Measurements from ENCODE around the gene DNAJC16. TPM values are rescaled to one million over a fixed set of nuclear protein-coding genes. Genes with fewer than 3 reads are reported as not detected.

Gene DNAJC16
- total and polyA plus RNA-seq, 9 of the 15 experiments (the other 6 are each of a cell fraction or from before 2014, with no cell fraction given) = 6.9 to 16.8 (median 12.8) TPM

DNA sequence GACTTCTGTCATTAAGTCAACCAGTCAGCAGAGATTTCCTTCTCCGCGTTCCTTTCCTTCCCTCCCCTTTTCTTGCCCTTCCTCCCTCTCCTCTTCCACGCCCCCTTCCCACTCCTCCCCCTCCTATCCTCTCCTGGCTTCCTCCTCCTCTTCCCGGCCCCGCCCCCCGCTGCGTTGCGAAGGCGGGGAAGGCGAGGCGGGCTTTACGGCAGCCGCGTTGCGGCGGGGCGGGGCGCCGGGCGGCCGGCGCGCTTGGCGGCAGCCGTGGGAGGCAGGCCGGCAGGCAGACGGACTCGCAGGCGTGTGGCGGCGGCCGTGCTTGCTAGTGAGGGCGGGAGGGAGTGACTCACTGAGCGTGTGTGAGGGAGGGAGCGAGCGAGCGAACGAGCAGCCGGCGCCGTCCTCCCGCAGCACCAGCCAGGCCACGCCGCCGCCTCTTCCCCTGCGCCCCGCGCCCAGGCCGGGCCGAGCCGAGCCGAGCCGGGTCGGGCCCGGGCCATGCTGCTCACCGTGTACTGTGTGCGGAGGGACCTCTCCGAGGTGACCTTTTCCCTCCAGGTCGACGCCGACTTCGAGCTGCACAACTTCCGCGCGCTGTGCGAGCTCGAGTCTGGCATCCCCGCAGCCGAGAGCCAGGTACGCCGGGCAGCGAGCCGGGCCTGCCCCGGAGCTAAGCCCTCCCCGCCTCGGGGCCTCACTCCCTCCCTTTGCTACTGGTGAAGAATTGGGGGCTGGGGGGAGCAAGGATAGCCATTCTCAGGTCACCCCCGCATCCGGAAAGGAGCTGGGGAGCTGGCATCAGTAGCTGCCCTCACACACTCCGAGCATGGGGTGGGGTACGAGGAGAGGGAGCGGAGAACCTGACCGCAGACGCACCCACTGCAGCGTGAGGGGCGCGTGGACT is 90.8 kb downstream of the DNAJC16 start, which contains the start of gene DDI2 (continued):
- TF ChIP-seq MYC (IDR thresholded peaks at IDR 0.05; ENCODE audit: low read depth, low read length) (peak; percentile 89), MYC (CRISPR knock-in tag; IDR thresholded peaks at IDR 0.05; ENCODE audit: borderline replicate concordance, low read depth) (no peak; the same call in 1 of the 2 replicates), CTBP1 (IDR thresholded peaks at IDR 0.05; ENCODE audit: borderline replicate concordance) (peak; percentile 97), GABPB1 (CRISPR knock-in tag; IDR thresholded peaks at IDR 0.05) (peak; percentile 62; the same call in 1 of the 2 replicates), CBX1 (IDR thresholded peaks at IDR 0.05; ENCODE audit: low read depth) (peak; percentile 80; the same call in 1 of the 2 replicates), RBBP5 (IDR thresholded peaks at IDR 0.05; ENCODE audit: borderline replicate concordance, insufficient read depth, low read length, poor library complexity, severe bottlenecking) (peak; percentile 94), SREBF1 (IDR thresholded peaks at IDR 0.05; ENCODE audit: borderline replicate concordance, low read depth, low read length) (peak; percentile 86; the same call in 1 of the 2 replicates), ZNF197 (CRISPR knock-in tag; IDR thresholded peaks at IDR 0.05; ENCODE audit: low read depth) (no peak), ZNF121 (CRISPR knock-in tag; conservative IDR thresholded peaks at IDR 0.05) (no peak), KAT7 (CRISPR knock-in tag; IDR thresholded peaks at IDR 0.05; ENCODE audit: borderline replicate concordance) (peak; percentile 90), PHF21A (IDR thresholded peaks at IDR 0.05; ENCODE audit: borderline replicate concordance, low read depth) (peak; percentile 82; the same call in 1 of the 2 replicates), FOSL1 (tag; conservative IDR thresholded peaks at IDR 0.05) (peak; percentile 97), HDAC8 (tag; IDR thresholded peaks at IDR 0.05) (peak; percentile 55; the same call in 1 of the 2 replicates), DACH1 (IDR thresholded peaks at IDR 0.05; ENCODE audit: partially characterized antibody) (no peak), ZNF668 (CRISPR knock-in tag; IDR thresholded peaks at IDR 0.05) (peak; percentile 12; the same call in 1 of the 2 replicates), JUN (IDR thresholded peaks at IDR 0.05; ENCODE audit: borderline replicate concordance, low read depth, low read length) (peak; percentile 89), JUN (CRISPR knock-in tag; IDR thresholded peaks at IDR 0.05; ENCODE audit: borderline replicate concordance) (peak; percentile 94), HDGF (IDR thresholded peaks at IDR 0.05) (no peak), ZNF57 (CRISPR knock-in tag; IDR thresholded peaks at IDR 0.05) (0 out of 2 replicates have a peak, but pooled peaks have one; percentile 76), RBM14 (IDR thresholded peaks at IDR 0.05; ENCODE audit: borderline replicate concordance, insufficient read depth, low read depth, low read length) (0 out of 2 replicates have a peak, but pooled peaks have one; percentile 72), HMGN3 (IDR thresholded peaks at IDR 0.05; ENCODE audit: borderline replicate concordance, extremely low read depth, insufficient read length, low read depth, low read length) (peak; percentile 98)
- TF ChIP-seq, protein P1, sequence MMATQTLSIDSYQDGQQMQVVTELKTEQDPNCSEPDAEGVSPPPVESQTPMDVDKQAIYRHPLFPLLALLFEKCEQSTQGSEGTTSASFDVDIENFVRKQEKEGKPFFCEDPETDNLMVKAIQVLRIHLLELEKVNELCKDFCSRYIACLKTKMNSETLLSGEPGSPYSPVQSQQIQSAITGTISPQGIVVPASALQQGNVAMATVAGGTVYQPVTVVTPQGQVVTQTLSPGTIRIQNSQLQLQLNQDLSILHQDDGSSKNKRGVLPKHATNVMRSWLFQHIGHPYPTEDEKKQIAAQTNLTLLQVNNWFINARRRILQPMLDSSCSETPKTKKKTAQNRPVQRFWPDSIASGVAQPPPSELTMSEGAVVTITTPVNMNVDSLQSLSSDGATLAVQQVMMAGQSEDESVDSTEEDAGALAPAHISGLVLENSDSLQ (IDR thresholded peaks at IDR 0.05) = peak; percentile 48; the same call in 1 of the 2 replicates
- TF ChIP-seq, protein P2, sequence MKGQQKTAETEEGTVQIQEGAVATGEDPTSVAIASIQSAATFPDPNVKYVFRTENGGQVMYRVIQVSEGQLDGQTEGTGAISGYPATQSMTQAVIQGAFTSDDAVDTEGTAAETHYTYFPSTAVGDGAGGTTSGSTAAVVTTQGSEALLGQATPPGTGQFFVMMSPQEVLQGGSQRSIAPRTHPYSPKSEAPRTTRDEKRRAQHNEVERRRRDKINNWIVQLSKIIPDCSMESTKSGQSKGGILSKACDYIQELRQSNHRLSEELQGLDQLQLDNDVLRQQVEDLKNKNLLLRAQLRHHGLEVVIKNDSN (CRISPR knock-in tag; IDR thresholded peaks at IDR 0.05) = 0 out of 2 replicates have a peak, but pooled peaks have one; percentile 37
- TF ChIP-seq, protein P3, sequence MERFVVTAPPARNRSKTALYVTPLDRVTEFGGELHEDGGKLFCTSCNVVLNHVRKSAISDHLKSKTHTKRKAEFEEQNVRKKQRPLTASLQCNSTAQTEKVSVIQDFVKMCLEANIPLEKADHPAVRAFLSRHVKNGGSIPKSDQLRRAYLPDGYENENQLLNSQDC (CRISPR knock-in tag; IDR thresholded peaks at IDR 0.05) = no peak

Data from K562 (cell line).